Measurements from ENCODE around the gene FOXJ1.

FOXJ1 gene

GRCh38 chr17:76091526-76092286 lies 49.3 kb downstream of the FOXJ1 start:
- DNase-seq (ENCODE audit: low spot score), result peak; percentile 7

GRCh38 chr17:76090517-76091129 lies 50.4 kb downstream of the FOXJ1 start:
- DNase-seq (ENCODE audit: low spot score), result no peak

GRCh38 chr17:76089680-76090516 lies 51.1 kb downstream of the FOXJ1 start:
- no peak for DNase-seq (ENCODE audit: low spot score)

GRCh38 chr17:76088868-76089576 lies 52.0 kb downstream of the FOXJ1 start:
- no peak for DNase-seq (ENCODE audit: low spot score)

- peak; percentile 79 for DNase-seq (ENCODE audit: low spot score)
Observed at GRCh38 chr17:76088041-76088867, 52.8 kb downstream of the FOXJ1 start.

GRCh38 chr17:76087531-76087930 lies 53.5 kb downstream of the FOXJ1 start:
- DNase-seq (ENCODE audit: low spot score), result no peak

- DNase-seq (ENCODE audit: low spot score), result no peak
Observed at GRCh38 chr17:76086384-76086783, 54.7 kb downstream of the FOXJ1 start.
